CD4-positive, alpha-beta T cell treated with Interleukin-10 for 1 hour (primary cell): Measurements from ENCODE around the gene TGM4.
A peak's percentile ranks its signal among the peaks of the same experiment; 100 is the strongest.

Experiments used
- DNase-seq: peaks from one replicate; pipeline ENCODE4 v3.0.0-alpha.2; 2020

The TGM4 gene

DNA sequence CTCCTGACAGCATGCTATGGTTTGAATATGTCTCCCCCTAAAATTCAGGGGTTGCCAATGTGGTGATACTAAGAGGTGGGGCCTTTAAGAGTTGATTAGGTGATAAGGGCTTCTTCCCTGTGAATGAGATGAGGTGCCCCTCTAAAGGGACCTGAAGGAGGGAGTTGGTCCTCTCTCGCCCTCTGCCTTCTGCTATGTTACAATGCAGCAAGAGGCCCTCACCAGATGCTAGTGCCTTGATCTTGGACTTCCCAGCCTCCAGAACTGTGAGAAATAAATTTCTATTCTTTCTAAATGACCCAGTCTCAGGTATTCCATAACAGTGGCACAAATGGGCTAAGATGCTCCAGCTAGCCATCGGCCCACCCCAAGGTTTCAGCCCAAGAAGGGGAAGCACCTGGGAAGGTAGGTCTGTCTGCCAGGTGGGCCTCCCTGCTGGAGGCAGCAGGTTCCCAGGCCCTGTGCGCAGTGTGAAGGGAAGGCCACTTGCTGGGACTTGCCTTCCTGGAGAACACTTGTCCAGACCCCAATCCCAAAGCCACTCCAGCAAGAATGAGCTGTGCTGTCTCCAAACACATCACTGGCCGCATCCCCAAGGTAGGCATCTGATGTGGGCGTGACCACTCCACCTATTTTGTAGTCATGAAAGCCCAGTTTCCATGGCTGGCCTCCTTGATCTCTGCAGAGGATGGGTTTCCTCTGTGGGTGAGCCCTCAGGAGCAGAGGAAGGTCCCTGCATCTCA, 9.0 kb downstream of the TGM4 start:
- DNase-seq, result no peak

GRCh38 chr3:44883999-44884431, 9.6 kb downstream of the TGM4 start:
- no peak for DNase-seq

GRCh38 chr3:44885618-44886017, 11.2 kb downstream of the TGM4 start:
- DNase-seq, result no peak

DNA sequence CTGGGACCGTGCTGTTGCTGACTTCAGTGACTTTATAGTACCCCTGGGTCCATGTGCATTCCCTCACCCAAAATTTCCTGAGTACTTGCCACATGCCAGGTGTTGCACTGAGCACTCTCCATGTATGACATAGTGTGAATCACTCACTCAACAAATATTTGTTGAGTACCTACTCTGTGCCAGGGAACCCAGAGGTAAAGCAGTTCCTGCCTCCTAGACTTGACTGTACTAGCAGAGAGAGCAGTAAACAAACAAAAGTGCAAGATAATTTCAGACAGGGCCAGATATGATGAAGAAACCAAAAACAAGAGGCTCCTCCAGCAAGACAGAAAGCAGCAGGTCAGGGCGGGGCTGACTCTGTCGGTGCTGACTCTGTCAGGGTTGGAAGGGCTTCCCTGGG, 12.2 kb downstream of the TGM4 start:
- DNase-seq, result no peak

GRCh38 chr3:44887101-44887500, 12.7 kb downstream of the TGM4 start:
- DNase-seq, result no peak

DNA sequence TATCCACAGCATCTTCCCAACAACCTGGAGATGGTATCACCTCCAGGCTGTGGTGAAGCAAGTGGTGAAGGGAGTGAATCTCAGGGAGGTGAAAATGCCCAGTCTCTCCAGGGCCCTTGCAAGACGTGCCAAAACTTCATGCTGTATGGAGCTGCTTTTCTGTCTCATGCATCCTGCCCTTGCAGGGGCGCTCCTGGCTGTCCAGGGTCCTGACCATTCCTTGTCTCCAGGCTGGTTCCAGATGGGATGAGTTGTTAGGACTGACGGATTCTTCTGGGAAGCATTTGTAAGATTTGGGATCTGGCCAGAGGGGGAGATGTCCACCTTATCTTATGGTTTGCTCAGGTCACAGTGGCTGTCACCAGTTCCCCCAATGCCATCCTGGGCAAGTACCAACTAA, 15.8 kb downstream of the TGM4 start:
- DNase-seq, result no peak

DNA sequence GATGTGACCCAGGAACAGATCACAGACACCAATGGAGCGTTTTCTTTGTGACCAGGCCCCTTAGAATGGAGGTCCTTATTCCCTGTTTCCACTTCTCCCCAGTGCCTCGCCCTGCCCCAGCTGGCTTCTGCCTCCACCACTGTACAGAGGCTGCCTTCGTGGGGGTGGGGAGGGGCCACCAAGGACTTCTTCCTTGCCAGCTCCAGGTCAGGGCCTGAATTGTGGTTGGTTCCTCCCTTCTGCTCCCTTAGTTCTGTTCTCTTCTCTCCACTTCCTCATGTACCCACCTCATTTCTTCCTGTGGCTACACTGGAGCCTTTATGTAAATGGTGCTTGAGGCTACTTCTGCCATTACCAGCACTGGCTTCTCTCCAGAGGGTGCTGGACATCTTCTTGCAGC, 16.4 kb downstream of the TGM4 start:
- no peak for DNase-seq

GRCh38 chr3:44892689-44893088, 18.3 kb downstream of the TGM4 start:
- DNase-seq, result no peak

DNA sequence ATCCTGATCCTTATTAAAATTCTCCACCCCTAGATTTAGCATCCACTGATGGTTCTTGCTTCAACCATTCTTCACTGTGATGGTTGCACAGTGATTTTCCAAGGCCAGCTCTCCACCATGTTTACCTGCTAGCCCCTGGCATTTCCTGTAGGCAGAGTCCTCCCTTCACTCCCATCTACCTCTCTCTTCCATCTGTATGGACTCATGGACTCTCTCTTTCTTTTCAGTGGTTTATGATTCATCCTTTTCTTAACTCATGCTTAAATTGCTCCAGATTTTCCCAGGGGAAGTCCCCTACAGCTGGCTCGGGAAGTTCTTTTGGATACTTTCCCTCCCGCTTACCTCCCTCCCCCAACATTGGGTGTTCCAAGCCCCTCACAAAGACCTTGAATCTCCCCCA, 18.7 kb downstream of the TGM4 start:
- no peak for DNase-seq

- no peak for DNase-seq
These were observed 20.1 kb downstream of the TGM4 start for GRCh38 chr3:44894485-44894884.

DNA sequence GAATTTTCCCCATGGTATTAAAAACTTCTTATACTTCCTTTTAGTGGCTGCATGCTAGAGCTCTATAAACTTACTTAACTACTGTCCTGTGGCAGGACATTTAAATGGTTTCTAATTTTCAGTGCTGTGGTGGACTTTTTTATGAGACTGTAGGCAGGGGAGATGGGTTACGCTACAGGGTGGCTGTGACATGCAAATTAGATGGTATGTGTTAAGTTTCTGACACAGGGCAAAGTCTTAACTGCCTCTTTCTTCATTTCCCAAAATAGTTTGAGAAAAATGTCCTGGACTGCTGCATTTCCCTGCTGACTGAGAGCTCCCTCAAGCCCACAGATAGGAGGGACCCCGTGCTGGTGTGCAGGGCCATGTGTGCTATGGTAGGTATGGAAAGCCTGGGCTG, 22.0 kb downstream of the TGM4 start:
- DNase-seq, result no peak

DNA sequence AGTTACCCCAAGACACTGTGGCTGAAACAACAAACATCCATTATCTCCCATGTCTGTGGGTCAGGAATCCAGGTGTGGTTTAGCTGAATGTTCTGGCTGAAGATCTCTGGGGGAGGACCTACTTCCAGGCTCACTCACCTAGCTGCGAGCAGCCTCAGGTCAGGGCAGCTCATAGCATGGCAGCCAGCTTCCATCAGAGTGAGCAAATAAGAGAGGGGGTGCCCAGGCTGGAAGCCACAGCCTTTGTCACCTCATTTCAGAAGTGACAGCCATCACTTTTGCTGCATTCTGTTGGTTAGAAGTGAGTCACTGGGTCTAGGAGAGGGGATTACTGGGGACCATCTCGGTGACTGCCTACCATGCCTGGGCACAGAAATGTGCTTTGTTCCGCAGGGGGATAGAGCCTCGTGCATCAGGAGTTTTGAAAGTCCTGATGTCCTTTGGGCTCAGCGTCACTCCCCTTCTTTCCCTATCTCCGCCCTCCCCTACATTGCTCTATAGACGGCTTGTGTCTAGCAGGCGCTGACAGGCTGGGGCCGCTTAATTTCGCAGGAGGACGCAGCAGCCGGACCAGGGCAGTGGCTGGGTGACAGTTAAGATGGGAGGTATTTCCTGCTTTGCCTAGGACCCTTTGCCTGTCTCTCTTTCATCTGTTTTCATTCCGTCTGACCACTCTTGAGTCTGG, 25.4 kb downstream of the TGM4 start:
- no peak for DNase-seq

GRCh38 chr3:44902628-44903027, 28.2 kb downstream of the TGM4 start:
- DNase-seq, result no peak

DNA sequence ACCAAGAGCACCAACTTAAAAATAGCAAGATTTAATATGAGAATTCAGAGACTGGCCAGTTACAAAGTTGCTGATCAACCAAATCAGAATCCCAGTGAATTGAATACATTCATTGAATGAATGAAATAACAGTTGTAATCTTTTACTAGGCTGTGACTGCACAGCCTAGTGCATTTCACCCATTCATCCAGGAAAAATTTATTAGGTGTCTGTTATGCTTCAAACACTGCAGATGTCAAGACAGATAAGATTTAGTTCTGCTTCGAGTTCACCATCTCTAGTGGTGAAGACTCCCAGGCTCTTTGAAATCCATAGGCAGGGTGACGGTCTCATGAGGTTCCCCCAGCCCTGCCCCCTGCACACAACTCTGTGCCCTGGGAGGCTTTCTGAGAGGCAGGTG, 28.9 kb downstream of the TGM4 start:
- no peak for DNase-seq

GRCh38 chr3:44903751-44904150, 29.3 kb downstream of the TGM4 start:
- DNase-seq, result no peak

- no peak for DNase-seq
These were observed 31.2 kb downstream of the TGM4 start for GRCh38 chr3:44905446-44906157.

GRCh38 chr3:44906997-44907396, 32.6 kb downstream of the TGM4 start:
- DNase-seq, result no peak

GRCh38 chr3:44907612-44908011, 33.2 kb downstream of the TGM4 start:
- no peak for DNase-seq

GRCh38 chr3:44909063-44909462, 34.7 kb downstream of the TGM4 start:
- no peak for DNase-seq

DNA sequence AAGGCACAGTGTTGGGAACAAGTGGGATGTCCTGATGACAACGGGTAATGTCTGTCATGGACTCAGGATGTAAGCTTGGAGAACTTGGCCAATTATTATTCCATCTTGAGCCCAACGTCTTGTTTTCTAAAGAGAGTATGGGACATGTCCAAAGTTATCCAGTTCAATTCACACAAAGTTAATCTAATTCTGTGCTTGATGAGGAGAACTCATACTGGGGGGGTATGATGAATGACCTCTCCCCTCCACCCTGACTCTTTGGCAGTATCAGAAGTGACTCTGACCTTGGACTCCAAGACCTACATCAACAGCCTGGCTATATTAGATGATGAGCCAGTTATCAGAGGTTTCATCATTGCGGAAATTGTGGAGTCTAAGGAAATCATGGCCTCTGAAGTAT, 36.3 kb downstream of the TGM4 start:
- DNase-seq, result no peak

GRCh38 chr3:44913868-44914468, 39.6 kb downstream of the TGM4 start:
- DNase-seq, result peak; percentile 63

GRCh38 chr3:44914936-44915335, 40.5 kb downstream of the TGM4 start:
- no peak for DNase-seq

DNA sequence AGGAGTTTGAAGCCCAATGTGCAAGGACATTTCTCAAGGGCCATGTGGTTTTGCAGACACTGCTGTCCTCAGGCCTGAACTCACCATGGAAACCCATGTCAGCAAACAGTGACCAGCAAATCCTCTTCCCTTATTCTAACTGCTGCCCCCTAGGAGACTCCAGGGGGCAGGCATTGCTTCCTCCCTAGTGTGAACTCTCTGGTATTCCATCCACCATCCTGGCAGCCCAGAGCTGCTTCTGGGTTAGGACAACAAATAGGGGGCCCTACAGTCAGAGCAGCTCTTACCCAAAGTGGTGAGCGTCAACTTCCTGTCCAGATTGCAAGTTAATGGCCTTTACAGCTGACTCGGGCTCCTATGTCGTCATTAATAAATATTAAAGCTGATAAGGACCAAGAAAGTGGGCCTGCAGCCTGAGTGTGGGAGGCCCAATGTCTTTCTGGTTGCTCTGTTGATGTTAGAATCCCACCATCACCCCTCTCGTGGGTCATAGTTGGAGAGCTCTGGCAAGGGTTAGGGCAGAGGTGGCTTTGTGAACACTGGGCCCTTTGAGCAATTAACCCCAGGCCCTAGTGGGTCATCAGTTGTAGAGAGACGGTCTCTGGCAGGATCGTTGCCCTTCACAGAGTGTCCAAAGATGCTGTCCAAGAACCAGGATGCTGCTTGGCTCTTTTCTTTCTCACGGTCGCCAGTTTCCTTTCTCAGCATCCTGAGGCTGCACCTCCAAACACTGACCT, 41.5 kb downstream of the TGM4 start:
- DNase-seq, result no peak
